Measurements from ENCODE around the gene PCDHAC2.

Gene PCDHAC2

GRCh38 chr5:140988608-140989007 lies 22.3 kb downstream of the PCDHAC2 start:
- no peak for DNase-seq (ENCODE audit: low read depth)

DNA sequence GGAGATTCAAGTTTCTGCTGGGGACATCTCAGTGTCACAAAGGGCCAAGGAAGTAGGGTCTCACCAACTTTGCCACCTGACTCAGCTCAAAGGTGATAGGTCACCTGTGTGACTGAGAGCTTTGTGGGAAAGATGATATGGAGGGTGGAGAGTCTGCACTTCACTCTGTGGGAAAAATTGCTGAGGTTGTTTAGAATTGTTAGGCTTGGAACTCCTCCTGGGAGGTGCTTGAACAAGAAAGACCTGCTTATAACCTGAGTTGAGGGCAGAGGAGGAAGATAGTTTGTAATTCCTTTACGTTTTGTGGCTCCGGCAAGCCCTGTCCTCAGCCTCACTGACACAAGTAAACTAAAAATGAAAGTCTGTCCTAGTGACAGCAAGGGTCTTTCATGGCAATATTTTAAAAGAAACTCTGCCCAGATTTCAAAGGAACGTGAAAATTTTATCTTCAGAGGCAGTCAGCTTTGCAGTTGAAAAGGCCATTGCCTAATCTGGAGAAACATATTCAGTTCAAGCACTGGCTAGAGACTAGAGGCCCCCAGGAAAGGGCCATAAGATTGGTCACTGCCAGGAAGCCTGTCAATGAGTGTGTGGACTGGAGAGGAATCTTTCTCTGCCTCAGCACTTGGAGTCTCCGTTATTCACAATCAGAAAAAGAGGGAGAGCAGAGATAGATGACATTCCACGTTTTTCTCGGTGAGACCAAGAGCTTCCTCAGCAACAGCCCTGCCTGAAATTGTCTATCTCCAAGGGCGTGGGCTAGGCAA lies 23.2 kb downstream of the PCDHAC2 start:
- DNase-seq (ENCODE audit: low read depth) = no peak

GRCh38 chr5:140992828-140993227 lies 26.6 kb downstream of the PCDHAC2 start:
- DNase-seq (ENCODE audit: low read depth) = no peak

DNA sequence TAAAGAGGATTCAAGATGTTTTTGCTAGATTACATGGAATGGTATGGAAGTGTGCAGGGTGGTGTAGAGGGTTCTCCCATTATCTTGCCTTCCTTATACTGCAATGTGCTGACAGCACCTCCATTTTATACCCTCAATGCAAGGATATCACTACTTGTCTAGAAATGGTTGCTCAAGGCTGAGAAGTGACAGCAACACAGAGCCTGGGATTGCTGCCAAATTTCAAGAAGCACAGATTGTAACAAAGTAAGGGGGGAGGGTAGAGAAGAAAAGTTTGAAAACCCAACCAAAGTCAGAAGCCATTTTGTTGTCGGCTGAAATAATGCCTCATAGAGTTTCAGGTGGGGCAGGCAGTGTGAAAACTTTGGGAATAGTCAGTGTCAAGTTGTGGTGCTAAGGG lies 29.8 kb downstream of the PCDHAC2 start:
- DNase-seq (ENCODE audit: low read depth) = no peak

DNA sequence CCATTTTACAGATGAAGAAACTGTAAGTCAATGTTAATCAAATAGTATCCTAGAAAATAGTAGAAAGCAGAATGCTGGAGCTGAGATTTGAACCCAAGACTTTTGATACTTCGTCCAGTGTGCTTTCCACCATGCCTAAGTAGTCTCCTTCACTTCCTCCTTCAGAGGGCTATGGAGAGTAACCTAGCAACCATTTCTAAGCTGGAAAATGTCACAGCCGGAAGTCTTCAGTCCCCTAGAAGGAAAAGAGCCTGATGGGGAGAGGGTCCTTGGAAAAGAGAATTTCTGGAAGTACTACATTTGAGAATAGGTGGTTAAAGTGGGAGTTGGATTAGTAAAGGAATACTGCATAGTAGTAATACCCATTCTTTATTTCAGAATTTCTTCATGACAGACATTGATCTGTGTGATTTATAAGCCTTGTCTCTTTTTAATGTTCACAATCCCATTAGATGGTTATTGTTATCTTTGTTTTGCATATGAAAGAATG lies 32.7 kb downstream of the PCDHAC2 start:
- DNase-seq (ENCODE audit: low read depth) = no peak

DNA sequence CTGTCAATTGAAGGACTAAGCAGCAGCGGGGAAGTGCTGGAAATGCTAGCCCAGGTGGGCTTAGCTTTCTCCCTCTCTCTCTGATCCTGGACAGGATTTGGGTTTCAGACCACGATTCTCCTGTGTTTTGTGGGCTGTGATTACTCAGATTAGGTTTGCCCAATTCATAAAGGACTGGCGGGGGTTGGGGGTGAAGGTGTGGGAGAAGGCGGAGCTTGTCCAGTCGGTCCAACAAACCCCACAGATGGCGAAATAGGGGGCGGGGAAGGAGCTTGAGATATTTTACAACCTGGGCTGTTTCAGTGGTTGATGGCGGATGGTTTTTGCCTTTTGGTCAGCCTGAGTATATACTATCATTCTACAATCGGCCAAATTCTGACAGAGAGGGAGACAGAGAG lies 35.2 kb downstream of the PCDHAC2 start:
- no peak for DNase-seq (ENCODE audit: low read depth)

GRCh38 chr5:141001844-141002604 lies 35.7 kb downstream of the PCDHAC2 start:
- DNase-seq (ENCODE audit: low read depth) = no peak

DNA sequence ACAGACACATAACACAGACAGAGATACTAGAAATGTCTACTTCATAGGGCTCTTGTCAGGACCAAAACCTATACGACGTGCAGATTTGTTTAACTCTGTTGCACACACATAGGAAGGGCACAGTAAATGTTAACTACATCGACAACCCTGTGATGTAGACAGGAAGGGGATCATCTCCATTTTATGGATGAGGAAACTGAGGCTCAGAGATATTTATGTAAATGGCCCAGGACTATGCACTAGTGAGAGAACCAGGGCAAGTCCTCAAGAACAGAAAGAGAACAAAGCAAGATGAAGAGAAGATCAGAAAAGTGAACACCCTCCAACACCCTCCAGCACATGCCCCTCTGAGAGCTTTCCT lies 36.3 kb downstream of the PCDHAC2 start:
- DNase-seq (ENCODE audit: low read depth) = no peak

GRCh38 chr5:141003031-141003430 lies 36.8 kb downstream of the PCDHAC2 start:
- no peak for DNase-seq (ENCODE audit: low read depth)

DNA sequence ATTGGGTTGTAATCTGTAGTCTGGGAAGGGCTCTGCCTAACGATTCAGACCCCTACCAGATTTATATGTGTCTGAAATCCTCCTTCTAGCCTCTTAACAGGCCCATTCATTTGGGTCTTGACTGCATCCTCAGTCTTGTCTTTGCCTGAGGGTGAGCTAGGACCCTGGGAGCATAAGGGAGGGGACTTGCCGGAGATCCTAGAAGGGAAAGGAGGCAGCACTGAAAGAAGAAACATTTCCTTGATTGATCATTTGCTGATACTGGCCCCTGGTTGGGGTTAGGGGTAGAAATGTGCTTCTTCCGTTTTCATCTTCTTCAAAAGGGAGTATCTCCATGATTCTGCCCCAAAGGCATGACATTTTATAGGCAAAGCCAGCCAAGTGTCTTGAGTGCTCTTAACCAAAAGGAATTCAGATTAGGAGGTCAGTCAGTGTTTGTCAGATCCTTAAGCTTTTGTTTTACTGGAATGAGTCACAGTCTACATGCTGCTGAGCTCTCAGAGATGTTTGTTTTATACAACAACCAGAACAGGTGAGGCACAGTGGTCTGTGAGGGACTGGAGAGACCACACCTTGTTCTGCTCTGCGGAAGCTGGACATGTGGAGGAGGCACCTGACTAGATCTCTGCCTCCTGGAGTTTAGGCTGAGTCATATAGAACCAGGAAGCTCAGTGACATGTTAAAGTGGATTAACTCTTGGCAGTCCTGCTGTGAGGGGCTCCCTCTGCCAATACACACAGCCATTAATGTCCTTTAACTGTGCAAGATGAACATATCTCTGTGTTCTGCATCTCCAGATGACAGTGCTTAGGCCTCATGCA lies 37.7 kb downstream of the PCDHAC2 start:
- no peak for DNase-seq (ENCODE audit: low read depth)

DNA sequence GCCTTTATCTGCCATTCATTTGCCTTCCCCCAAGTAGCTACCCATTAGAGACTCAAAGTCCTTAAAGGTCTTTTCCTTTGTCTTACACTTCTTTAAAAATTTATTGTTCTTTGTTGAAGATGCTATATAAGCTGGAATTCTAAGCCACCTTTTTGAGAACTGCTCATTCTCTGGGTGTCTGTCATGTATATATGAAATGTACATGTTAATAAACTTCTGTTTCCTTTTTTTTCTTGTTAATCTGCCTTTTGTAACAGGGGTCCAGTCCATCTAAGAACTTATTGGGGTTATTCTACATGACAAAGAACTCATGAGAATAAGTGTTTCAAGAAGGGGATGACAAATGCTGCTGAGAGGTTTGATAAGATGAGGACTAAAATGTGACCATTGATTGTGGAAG lies 41.5 kb downstream of the PCDHAC2 start:
- no peak for DNase-seq (ENCODE audit: low read depth)

GRCh38 chr5:141010047-141010793 lies 43.9 kb downstream of the PCDHAC2 start:
- DNase-seq (ENCODE audit: low read depth) = no peak

DNA sequence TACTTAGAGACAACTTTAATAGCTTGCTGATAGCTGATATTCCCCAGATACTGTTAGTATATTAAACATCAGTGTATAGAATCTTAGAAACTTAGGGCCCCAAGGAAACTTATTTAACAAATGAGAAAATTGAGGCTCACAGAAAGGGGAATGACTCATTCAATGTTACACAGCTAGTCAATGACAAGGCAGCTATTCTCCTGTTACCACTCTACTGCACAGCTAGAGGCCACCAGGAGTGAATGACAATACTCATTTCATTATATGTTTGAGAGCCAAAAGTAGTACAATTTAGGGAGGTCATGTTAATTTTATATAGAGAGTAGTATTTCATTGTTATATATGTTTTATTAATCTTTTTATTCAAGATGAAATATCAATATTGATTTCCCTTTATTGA lies 51.7 kb downstream of the PCDHAC2 start:
- no peak for DNase-seq (ENCODE audit: low read depth)

Measured in activated T-cell treated with anti-CD3 and anti-CD28 coated beads for 1 hour (primary cell).